ENCODE measurements around the gene MDC1. TPM values are rescaled to one million over a fixed set of nuclear protein-coding genes. Genes with fewer than 3 reads are reported as not detected.
"Not testable (repeated sequence)": the region's sequence is repeated elsewhere in the genome, so short reads cannot be mapped to it uniquely, and the experiment has no call there.

MDC1 gene
- total RNA-seq, 4 donors from 2014 or later, result 2.4 to 7.4 (median 7.0) TPM

DNA sequence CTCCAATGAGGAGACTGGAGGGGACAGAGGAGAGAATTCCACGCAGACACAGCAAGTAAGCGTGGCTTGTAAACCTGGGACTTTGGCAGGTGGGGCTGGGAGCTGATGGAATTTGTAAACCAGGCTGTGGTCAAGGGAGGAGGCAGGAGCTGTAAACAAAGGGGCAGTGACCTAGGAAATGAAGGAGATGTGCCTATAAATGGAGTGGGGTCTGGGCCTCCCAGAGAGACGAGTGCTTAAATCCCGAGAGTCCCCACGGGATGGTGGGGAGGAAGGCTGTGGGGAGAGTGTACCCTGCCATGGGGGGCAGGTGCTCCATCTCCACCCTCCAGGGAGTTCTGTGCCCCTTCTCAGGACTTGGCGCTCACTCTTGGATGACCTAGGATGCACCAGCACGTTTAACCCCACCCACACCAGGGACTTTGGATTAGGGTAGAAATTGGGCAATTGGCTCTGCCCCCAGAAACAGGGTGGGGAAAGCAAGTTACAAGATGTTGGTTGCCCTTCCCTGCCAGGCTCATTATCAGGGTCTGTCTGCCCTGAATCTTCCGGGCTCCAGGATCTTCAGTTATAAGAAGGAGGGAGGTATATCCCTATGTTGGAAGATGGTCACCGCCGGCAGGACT, 40.3 kb downstream of the MDC1 start:
- 71 to 84% methylated on average over 9 to 10 of the region's 10 CpGs for WGBS, 2 donors
- H3K36me3 ChIP-seq, result peaks cover 8 to 47% (median 21%) of the 10 kb centered on the region in 3 donors
- no peak for DNase-seq
- intact Hi-C loops (cut with DNase I), result no loop called here
- H3K9me3 ChIP-seq, result no peaks in the 10 kb centered on the region
- peaks cover 24 to 45% (median 32%) of the 10 kb centered on the region in 3 donors for H3K4me1 ChIP-seq
- no peaks in the 10 kb centered on the region for H3K27me3 ChIP-seq
- H3K4me3 ChIP-seq, result no peak overlapping the region
- no peak overlapping the region for H3K27ac ChIP-seq
- TF ChIP-seq POLR2A (IDR thresholded peaks at IDR 0.05), result no peak
- TF ChIP-seq, protein P1, sequence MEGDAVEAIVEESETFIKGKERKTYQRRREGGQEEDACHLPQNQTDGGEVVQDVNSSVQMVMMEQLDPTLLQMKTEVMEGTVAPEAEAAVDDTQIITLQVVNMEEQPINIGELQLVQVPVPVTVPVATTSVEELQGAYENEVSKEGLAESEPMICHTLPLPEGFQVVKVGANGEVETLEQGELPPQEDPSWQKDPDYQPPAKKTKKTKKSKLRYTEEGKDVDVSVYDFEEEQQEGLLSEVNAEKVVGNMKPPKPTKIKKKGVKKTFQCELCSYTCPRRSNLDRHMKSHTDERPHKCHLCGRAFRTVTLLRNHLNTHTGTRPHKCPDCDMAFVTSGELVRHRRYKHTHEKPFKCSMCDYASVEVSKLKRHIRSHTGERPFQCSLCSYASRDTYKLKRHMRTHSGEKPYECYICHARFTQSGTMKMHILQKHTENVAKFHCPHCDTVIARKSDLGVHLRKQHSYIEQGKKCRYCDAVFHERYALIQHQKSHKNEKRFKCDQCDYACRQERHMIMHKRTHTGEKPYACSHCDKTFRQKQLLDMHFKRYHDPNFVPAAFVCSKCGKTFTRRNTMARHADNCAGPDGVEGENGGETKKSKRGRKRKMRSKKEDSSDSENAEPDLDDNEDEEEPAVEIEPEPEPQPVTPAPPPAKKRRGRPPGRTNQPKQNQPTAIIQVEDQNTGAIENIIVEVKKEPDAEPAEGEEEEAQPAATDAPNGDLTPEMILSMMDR (IDR thresholded peaks at IDR 0.05), result no peak

DNA sequence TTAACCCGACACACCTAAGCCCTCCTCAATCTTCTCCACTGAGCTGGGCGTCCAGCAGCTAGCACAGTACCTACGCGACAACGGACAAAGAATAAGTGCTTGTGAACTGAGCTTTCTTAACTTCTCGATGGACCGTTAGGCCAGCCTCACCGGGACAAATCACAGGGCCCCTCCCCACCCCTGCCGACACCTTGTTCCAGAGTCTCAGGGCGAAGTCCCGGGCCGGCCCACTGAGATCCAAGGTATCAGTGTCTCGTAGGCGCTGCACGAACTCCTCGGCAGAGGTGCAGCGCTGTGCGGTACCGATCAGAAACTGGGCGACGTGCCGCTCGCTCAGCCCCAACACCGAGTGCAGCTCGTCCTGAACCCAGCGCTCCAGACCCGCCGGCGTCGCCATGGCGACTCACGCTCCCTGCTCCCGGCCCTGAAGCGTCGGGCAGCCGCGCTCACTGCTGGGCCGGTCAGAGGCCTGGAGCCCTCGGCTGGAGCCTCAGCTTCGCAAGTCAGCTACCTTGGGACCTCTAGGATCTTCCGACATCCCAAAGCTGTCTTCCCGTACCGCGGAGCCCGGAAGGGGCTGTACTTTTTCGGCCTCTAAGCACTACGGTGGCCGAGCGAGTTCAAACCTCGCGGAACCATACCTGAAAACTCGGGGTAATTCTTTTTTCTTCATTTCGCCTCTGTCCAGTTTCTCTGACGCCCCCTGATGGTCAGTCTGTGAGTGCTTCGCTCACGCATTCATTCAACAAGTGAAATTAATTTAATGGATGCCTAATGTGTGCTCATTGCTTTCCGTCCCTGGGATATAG, 44.4 kb downstream of the MDC1 start, which contains the start of gene DHX16:
TSS of gene DHX16 (minus strand) at position 562 of the 809 bp plus-strand sequence. CDS start at position 397, 165 bp downstream.
- Histone ChIP-seq H3K36me3 (peaks cover 8 to 55% (median 27%) of the 10 kb centered on the region in 3 donors), H3K27ac (peak within 1 kb of the TSS; percentile 80 to 90 (median 89)), H3K9me3 (no peaks in the 10 kb centered on the region), H3K4me3 (peak within 1 kb of the TSS; percentile 86 to 96 (median 88)), H3K4me1 (peaks cover 13 to 27% (median 17%) of the 10 kb centered on the region in 3 donors), H3K27me3 (no peaks in the 10 kb centered on the region)
- intact Hi-C loops (cut with DNase I), result no loop called here
- DNase-seq, result peak; percentile 71
- WGBS, 2 donors, result 0 to 1% methylated on average over 21 to 25 of the region's 57 CpGs
- peak in 2 of 4 donors; percentile 26 to 55 for TF ChIP-seq POLR2A (IDR thresholded peaks at IDR 0.05)
- TF ChIP-seq, protein P1 (IDR thresholded peaks at IDR 0.05), result peak; percentile 73 to 94 (median 84)

DNA sequence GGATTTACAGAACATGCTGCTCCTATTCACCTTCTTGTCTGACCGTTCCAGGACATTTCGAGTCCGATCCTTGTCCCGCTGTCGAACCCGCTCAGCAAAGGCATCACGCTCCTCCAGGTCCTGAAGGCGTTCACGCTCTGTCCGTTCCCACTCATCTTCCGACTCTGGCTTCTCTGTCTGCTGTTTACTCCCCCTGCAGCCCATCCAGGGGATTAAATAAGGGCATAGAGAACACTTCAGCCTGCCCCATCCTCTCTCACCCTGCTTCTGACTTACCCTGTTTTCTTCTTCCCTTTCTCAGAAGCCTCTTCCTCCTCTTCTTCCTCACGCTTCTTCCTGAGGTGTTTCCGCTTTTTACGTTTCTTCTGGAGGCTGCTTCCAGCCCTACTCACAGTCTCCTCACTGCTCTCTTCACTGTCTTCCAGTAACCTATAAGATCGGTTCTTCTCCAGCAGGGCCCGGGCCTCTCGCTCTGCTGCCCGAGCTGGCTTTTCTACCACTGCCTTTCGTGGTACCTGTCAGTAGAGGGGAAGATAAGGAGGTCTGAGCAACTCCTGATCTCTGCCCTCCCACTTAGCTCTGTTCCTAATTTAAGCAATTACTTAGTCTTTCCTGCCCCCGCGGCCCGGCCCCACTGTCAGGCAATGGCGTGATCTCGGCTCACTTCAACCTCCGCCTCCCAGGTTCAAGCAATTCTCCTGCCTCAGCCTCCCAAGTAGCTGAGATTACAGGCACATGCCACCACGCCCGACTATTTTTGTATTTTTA, 46.1 kb downstream of the MDC1 start:
- Histone ChIP-seq H3K36me3 (peaks cover 0 to 55% (median 18%) of the 10 kb centered on the region in 3 donors), H3K4me3 (no peak overlapping the region), H3K27me3 (no peaks in the 10 kb centered on the region), H3K27ac (no peak overlapping the region), H3K9me3 (no peaks in the 10 kb centered on the region), H3K4me1 (peaks cover 13 to 27% (median 17%) of the 10 kb centered on the region in 3 donors)
- DNase-seq, result no peak
- intact Hi-C loops (cut with DNase I), result no loop called here
- 88 to 89% methylated on average over 27 of the region's 27 CpGs for WGBS, 2 donors
- TF ChIP-seq, protein P1 (IDR thresholded peaks at IDR 0.05), result no peak
- no peak for TF ChIP-seq POLR2A (IDR thresholded peaks at IDR 0.05)

DNA sequence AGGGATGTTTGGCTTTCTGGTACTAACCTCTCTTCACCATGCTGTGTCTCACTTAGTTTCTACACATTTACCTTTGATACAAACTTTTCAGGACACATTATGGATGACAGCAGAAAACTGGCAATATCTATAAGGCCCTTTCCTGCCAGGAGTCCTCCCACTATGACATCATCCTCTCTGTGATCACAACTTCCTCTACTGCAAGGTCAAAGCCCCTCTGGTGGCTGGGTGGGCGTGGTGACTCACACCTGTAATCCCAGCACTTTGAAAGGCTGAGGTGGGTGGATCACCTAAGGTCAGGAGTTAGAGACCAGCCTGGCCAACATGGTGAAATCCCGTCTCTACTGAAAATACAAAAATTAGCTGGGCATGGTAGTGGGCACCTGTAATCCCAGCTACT, 50.8 kb downstream of the MDC1 start:
- H3K27ac ChIP-seq; H3K9me3 ChIP-seq; H3K4me3 ChIP-seq; DNase-seq; intact Hi-C loops (cut with DNase I); H3K27me3 ChIP-seq: not testable (repeated sequence)
- H3K4me1 ChIP-seq, result peaks cover 2 to 10% (median 4%) of the 10 kb centered on the region in 3 donors
- 47 to 100% methylated on average over 1 to 2 of the region's 2 CpGs for WGBS, 2 donors
- peaks cover 20 to 98% (median 63%) of the 10 kb centered on the region in 3 donors for H3K36me3 ChIP-seq

DNA sequence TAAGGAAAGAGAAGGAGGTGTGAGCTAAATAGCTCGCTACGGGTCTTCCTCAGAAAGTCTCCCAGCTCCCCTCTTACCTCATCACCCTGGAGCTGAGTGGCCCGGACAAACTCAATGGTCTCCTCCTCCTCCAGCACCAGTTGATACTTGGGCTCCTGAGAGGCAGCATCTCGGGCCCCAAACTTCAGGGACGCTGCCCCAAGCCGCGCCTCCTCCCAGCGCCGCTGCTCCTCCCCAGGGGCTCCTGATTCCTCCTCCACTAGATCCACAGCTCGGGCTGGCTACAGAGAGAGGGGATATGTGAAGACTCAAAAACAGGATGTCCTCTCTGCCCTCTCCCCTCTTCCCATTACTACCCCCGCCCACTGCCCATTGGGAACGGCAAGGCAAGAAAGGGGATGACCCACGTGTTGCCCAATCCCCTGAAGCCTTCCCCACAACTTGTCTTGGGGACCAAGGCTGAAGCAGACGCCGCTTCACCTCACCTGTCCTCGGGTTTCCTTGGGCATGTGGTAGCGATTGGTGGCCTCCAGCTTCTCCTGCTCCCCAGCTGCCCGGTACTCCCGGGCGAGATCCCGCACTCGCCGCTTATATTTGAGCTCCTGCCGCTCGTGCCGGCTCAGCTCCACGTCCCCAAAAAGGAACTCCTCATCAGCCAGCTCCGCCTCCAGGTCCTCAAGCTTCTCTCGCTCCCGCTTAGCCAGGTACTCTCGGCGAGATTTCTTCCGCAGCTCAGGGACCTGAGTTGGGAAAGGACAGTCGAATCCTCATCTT, 51.9 kb downstream of the MDC1 start:
- TF ChIP-seq, protein P1 (IDR thresholded peaks at IDR 0.05), result no peak
- TF ChIP-seq POLR2A (IDR thresholded peaks at IDR 0.05), result no peak
- H3K4me1 ChIP-seq, result no peaks in the 10 kb centered on the region
- no peaks in the 10 kb centered on the region for H3K9me3 ChIP-seq
- no peak overlapping the region for H3K27ac ChIP-seq
- H3K36me3 ChIP-seq, result peaks cover 24 to 100% (median 56%) of the 10 kb centered on the region in 3 donors
- DNase-seq, result no peak
- no peak overlapping the region for H3K4me3 ChIP-seq
- intact Hi-C loops (cut with DNase I), result no loop called here
- no peaks in the 10 kb centered on the region for H3K27me3 ChIP-seq
- 92 to 94% methylated on average over 28 of the region's 34 CpGs for WGBS, 2 donors

DNA sequence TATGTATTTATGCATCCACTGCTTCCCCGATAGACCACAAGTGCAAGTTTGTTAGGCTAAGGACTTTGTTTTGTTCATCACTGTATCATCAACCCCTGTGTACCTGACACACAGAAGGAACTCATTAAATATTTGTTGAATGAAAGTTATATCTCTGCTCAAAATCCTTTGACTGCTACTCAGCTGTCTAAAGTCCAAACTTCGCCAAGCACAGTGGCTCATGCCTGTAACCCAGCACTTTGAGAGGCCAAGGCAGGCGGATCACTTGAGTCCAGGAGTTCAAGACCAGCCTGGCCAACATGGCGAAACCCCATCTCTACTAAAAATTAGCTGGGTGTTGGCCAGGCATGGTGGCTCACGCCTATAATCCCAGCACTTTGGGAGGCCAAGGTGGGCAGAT, 59.2 kb downstream of the MDC1 start:
- 84 to 89% methylated on average over 5 of the region's 5 CpGs for WGBS, 2 donors
- H3K9me3 ChIP-seq; intact Hi-C loops (cut with DNase I); H3K27me3 ChIP-seq; H3K27ac ChIP-seq; H3K4me1 ChIP-seq; DNase-seq; H3K4me3 ChIP-seq: not testable (repeated sequence)
- peaks cover 50 to 100% (median 63%) of the 10 kb centered on the region in 3 donors for H3K36me3 ChIP-seq

Measured in esophagus squamous epithelium (tissue), 5 donors.